Breast epithelium (tissue), 3 donors: ENCODE measurements around the gene WDR81.

Experiments used
- POLR2A ChIP-seq: fragments of 450-650 bp; IDR thresholded peaks from one replicate; pipeline ENCODE4 v1.6.1; 2016; ENCODE audit warnings: antibody characterized with exemption, mild to moderate bottlenecking, moderate library complexity
- POLR2AphosphoS5 ChIP-seq, 3 donors: sonication (generic); formaldehyde crosslinking; IDR thresholded peaks; one replicate each; pipeline ENCODE4 v1.6.1; 2017; ENCODE audit warnings: antibody characterized with exemption in 3 of 3
- TF ChIP-seq, protein P1 (sequence below), 3 donors: fragments of 450-650 bp; IDR thresholded peaks; one replicate each; pipeline ENCODE4 v1.5.1; 2016 to 2017; ENCODE audit warnings: antibody characterized with exemption in 3 of 3, mild to moderate bottlenecking in 3 of 3, moderate library complexity in 3 of 3

GRCh38 chr17:1725642-1726511 is 1.4 kb downstream of the WDR81 start:
- TF ChIP-seq, protein P1, sequence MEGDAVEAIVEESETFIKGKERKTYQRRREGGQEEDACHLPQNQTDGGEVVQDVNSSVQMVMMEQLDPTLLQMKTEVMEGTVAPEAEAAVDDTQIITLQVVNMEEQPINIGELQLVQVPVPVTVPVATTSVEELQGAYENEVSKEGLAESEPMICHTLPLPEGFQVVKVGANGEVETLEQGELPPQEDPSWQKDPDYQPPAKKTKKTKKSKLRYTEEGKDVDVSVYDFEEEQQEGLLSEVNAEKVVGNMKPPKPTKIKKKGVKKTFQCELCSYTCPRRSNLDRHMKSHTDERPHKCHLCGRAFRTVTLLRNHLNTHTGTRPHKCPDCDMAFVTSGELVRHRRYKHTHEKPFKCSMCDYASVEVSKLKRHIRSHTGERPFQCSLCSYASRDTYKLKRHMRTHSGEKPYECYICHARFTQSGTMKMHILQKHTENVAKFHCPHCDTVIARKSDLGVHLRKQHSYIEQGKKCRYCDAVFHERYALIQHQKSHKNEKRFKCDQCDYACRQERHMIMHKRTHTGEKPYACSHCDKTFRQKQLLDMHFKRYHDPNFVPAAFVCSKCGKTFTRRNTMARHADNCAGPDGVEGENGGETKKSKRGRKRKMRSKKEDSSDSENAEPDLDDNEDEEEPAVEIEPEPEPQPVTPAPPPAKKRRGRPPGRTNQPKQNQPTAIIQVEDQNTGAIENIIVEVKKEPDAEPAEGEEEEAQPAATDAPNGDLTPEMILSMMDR (IDR thresholded peaks at IDR 0.05): no peak
- no peak for TF ChIP-seq POLR2AphosphoS5 (IDR thresholded peaks at IDR 0.05)
- no peak for TF ChIP-seq POLR2A
